K562 (cell line): ENCODE measurements around the gene TNFRSF19. TPM values are rescaled to one million over a fixed set of nuclear protein-coding genes. Genes with fewer than 3 reads are reported as not detected.

Source experiments
- ATAC-seq: fragments of 200-7000 bp; cut with Tn5 transposase; 3 replicates; pipeline ENCODE4 v1.9.1; 2020; ENCODE audit warnings: moderate library complexity
- BruUV-seq: library from RNA; stranded (reverse); fragments of 400-500 nt; replicated peaks from 2 replicates; lab custom pipeline; 2021; lab: Mats Ljungman, UMichigan
- CTCF ChIA-PET: fragments of 300-600 bp; formaldehyde crosslinking; extraction: SDS; loops from one replicate; lab custom pipeline; 2021; ENCODE audit warnings: low intra/inter-chr PET ratio; lab: Yijun Ruan, JAX
- POLR2A ChIA-PET: fragments of 300-600, 350-650 bp; sonication (Branson Sonifier 250); formaldehyde crosslinking; extraction: SDS; loops from one replicate; lab custom pipeline; 2021; ENCODE audit warnings: antibody characterized with exemption, inconsistent platforms; lab: Yijun Ruan, JAX
- DNase-seq, 4 experiments: peaks; one replicate each; pipeline versions ENCODE4 v3.0.0 to v3.0.0-alpha.2; 2011 to 2018; ENCODE audit warnings: low spot score in 3 of 4, mixed read lengths in 3 of 4; ENCODE audit errors: extremely low read depth in 1 of 4
- FAIRE-seq: peaks from 2 replicates; lab custom pipeline; 2011; peaks lifted over from hg19 to GRCh38; lab: Jason Lieb, UNC
- H2AFZ ChIP-seq: 2 replicates; pipeline ENCODE4 v1.6.0; 2011; ENCODE audit warnings: low read depth, low read length, control low read depth, inconsistent platforms
- H3K27ac ChIP-seq: fragments of 200-600 bp; 3 replicates; pipeline ENCODE4 v1.8.0; 2011; ENCODE audit warnings: low read depth, mild to moderate bottlenecking, control low read depth, inconsistent platforms, low read length, moderate library complexity, mixed read lengths; ENCODE audit errors: extremely low read depth
- H3K27me3 ChIP-seq, 2 experiments: fragments of 300-600 bp in 1 of 2; 2 replicates in 1 of 2; 3 replicates in 1 of 2; pipeline versions ENCODE4 v1.6.0 to v1.8.0; 2011; ENCODE audit warnings: inconsistent platforms in 2 of 2, low read length in 2 of 2, mild to moderate bottlenecking in 1 of 2, mixed read lengths in 1 of 2, moderate library complexity in 1 of 2; ENCODE audit not compliant: control insufficient read depth in 2 of 2, insufficient read depth in 2 of 2
- H3K36me3 ChIP-seq: fragments of 300-600 bp; 3 replicates; pipeline ENCODE4 v1.8.0; 2011; ENCODE audit warnings: mild to moderate bottlenecking, low read length, inconsistent platforms; ENCODE audit not compliant: control insufficient read depth, insufficient read depth
- H3K4me1 ChIP-seq, 2 experiments: fragments of 200-600 bp in 1 of 2; replicated peaks in 1 of 2; 2 replicates in 1 of 2; 3 replicates in 1 of 2; pipeline versions ENCODE4 v1.5.1 to v1.8.0; 2011; ENCODE audit warnings: inconsistent platforms in 2 of 2, low read length in 2 of 2, mild to moderate bottlenecking in 1 of 2, mixed read lengths in 1 of 2, moderate library complexity in 1 of 2; ENCODE audit not compliant: control insufficient read depth in 2 of 2, insufficient read depth in 2 of 2
- H3K4me2 ChIP-seq: 2 replicates; pipeline ENCODE4 v1.6.1; 2011; ENCODE audit warnings: low read length, control low read depth, inconsistent platforms, mixed read lengths; ENCODE audit not compliant: insufficient read depth
- H3K4me3 ChIP-seq: fragments of 200-600 bp; sonication (generic), shearing (Covaris generic); 2 replicates; pipeline ENCODE4 v1.5.1; 2016; ENCODE audit warnings: control low read depth, inconsistent platforms
- H3K79me2 ChIP-seq: fragments of 200-600 bp; 3 replicates; pipeline ENCODE4 v1.8.0; 2011; ENCODE audit warnings: low read length, inconsistent platforms; ENCODE audit not compliant: control insufficient read depth, insufficient read depth
- H3K9ac ChIP-seq, 2 experiments: 2 replicates each; pipeline versions ENCODE4 v1.6.0 to v1.6.1; 2011; ENCODE audit warnings: low read depth in 2 of 2, low read length in 2 of 2, control low read depth in 1 of 2, inconsistent platforms in 1 of 2, mild to moderate bottlenecking in 1 of 2, mixed read lengths in 1 of 2; ENCODE audit not compliant: insufficient read depth in 1 of 2
- H3K9me1 ChIP-seq: one replicate; pipeline ENCODE4 v1.6.0; 2011; ENCODE audit warnings: inconsistent platforms, mild to moderate bottlenecking, low read length, moderate library complexity; ENCODE audit not compliant: control insufficient read depth, insufficient read depth
- H3K9me3 ChIP-seq: replicated peaks from 2 replicates; pipeline ENCODE4 v1.5.1; 2011; ENCODE audit warnings: low read depth, low read length, inconsistent platforms; ENCODE audit not compliant: control insufficient read depth, insufficient read depth
- H4K20me1 ChIP-seq: replicated peaks from 2 replicates; pipeline ENCODE4 v1.6.1; 2011; ENCODE audit warnings: low read length, inconsistent platforms, mixed read lengths; ENCODE audit not compliant: control insufficient read depth, insufficient read depth
- FOXJ3 ChIP-seq: sonication (generic); formaldehyde crosslinking; IDR thresholded peaks from 2 replicates; pipeline ENCODE4 v1.4.0; 2020; ENCODE audit warnings: mild to moderate bottlenecking, missing genetic modification reagents
- KLF10 ChIP-seq: fragments of 250-450 bp; sonication (Bioruptor Pico); IDR thresholded peaks from 2 replicates; pipeline ENCODE4 v1.6.1; 2021; ENCODE audit warnings: matching md5 sums
- PTBP1 ChIP-seq: fragments of 200-400 bp; formaldehyde crosslinking; IDR thresholded peaks from 2 replicates; pipeline ENCODE4 v1.6.1; 2017; ENCODE audit warnings: low read depth, low read length
- RAD51 ChIP-seq: fragments of 450-650 bp; IDR thresholded peaks from 2 replicates; pipeline ENCODE4 v1.7.1; 2016; ENCODE audit warnings: low read depth, mild to moderate bottlenecking, borderline replicate concordance
- RBM25 ChIP-seq: fragments of 200-400 bp; formaldehyde crosslinking; IDR thresholded peaks from 2 replicates; pipeline ENCODE4 v1.6.1; 2018; ENCODE audit warnings: low read length, low read depth, moderate library complexity; ENCODE audit not compliant: severe bottlenecking
- ZNF146 ChIP-seq: IDR thresholded peaks from one replicate; pipeline ENCODE4 v1.6.1; 2018; ENCODE audit warnings: missing compliant biosample characterization; ENCODE audit not compliant: unreplicated experiment
- WGBS: fragments of 100-300 bp; shearing (Covaris generic); methylation state at CpG from one replicate; pipeline ENCODE4 v1.1.6; 2016; ENCODE audit warnings: low coverage, mixed read lengths; ENCODE audit not compliant: insufficient coverage; ENCODE audit errors: missing lambda C conversion rate; 5-methylcytosine and 5-hydroxymethylcytosine counted together
- in situ Hi-C: fragments of 300-500 bp; cut with MboI; formaldehyde crosslinking; loops from 4 replicates; pipeline ENCODE4 v1.15.0; 2018; ENCODE audit warnings: inconsistent platforms, mixed read lengths
- intact Hi-C: fragments of 100-400 bp; cut with micrococcal nuclease; formaldehyde crosslinking; loops from 2 replicates; pipeline ENCODE4 v1.14.2; 2022
- polyA plus RNA-seq, 8 experiments: library from polyadenylated mRNA; depleted of rRNA in 4 of 8; stranded (reverse) in 5 of 8; unstranded in 3 of 8; fragments of >200 nt; fragmentation: Nextera tagmentation in 2 of 8; fragmentation: Illumina TruSeq in 1 of 8; extraction: Ambion mirVana in 2 of 8; extraction: Trizol in 1 of 8; gene quantifications; 2 replicates each; pipeline versions ENCODE4 v1.2.1 to v1.2.3, GENCODE V29; 2011 to 2014; ENCODE audit warnings: inconsistent platforms in 1 of 8, missing spikeins in 1 of 8
- total RNA-seq, 7 experiments: library from RNA; depleted of rRNA in 6 of 7; stranded (reverse); fragments of >200 nt in 6 of 7; fragmentation: Illumina TruSeq in 2 of 7; extraction: Trizol in 2 of 7; gene quantifications; 2 replicates each; pipeline versions ENCODE4 v1.2.1 to v1.2.3, GENCODE V29; 2011 to 2021; ENCODE audit warnings: low replicate concordance in 1 of 7
- TF ChIP-seq, protein P1 (sequence below): IDR thresholded peaks from 3 replicates; pipeline ENCODE4 v1.6.1; 2011; ENCODE audit warnings: borderline replicate concordance, mild to moderate bottlenecking; ENCODE audit not compliant: insufficient read length, insufficient read depth

The TNFRSF19 gene
- total and polyA plus RNA-seq, 9 of the 15 experiments (the other 6 are each of a cell fraction or from before 2014, with no cell fraction given): 0.01 to 0.07 TPM; not detected in 7

DNA sequence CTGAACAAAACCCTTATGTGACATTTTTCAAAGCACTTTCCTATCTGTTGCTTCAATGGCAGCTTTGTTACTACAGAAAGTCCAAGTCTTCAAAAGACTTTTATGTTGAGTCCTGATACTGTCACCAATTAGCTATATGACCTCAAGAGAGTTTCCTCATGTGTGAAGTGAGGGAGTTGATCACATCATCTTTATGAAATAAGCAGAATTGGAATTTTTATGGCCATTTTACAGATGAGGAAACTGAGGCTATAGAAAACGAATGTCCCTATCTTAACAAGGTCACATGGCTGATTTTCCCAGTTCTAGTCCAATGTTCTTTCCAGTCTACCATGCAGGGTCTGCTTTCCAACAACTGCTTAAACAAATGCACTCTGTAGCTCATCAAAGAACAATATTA, 2.6 kb downstream of the TNFRSF19 start:
- BruUV-seq: no TSS peak
- H3K36me3 ChIP-seq: no peaks in the 10 kb centered on the region
- no peak for TF ChIP-seq RAD51
- TF ChIP-seq KLF10 (CRISPR knock-in tag): no peak
- TF ChIP-seq FOXJ3 (CRISPR knock-in tag): no peak
- no peak for TF ChIP-seq PTBP1
- no peak for TF ChIP-seq ZNF146
- TF ChIP-seq RBM25: peak; percentile 86
- TF ChIP-seq, protein P1, sequence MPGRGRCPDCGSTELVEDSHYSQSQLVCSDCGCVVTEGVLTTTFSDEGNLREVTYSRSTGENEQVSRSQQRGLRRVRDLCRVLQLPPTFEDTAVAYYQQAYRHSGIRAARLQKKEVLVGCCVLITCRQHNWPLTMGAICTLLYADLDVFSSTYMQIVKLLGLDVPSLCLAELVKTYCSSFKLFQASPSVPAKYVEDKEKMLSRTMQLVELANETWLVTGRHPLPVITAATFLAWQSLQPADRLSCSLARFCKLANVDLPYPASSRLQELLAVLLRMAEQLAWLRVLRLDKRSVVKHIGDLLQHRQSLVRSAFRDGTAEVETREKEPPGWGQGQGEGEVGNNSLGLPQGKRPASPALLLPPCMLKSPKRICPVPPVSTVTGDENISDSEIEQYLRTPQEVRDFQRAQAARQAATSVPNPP: no peak
- in situ Hi-C loops (no loop called here), intact Hi-C loops (no loop called here)
- FAIRE-seq (no peak), ATAC-seq (no peak), DNase-seq (no peak)
- H3K4me1 ChIP-seq: peaks cover 0 to 9% of the 10 kb centered on the region in 2 experiments; a peak in 3 of 5 replicates
- H3K27me3 ChIP-seq: peaks cover 0 to 8% of the 10 kb centered on the region in 2 experiments; a peak in 2 of 5 replicates
- H4K20me1 ChIP-seq: no peaks in the 10 kb centered on the region
- no peaks in the 10 kb centered on the region for H3K9me3 ChIP-seq
- no peaks in the 10 kb centered on the region for H3K9me1 ChIP-seq
- no peak overlapping the region for H3K4me3 ChIP-seq
- no peak overlapping the region for H3K4me2 ChIP-seq
- no peak overlapping the region for H2AFZ ChIP-seq
- WGBS: 0% methylated on average over 1 of the region's 1 CpG
- H3K9ac ChIP-seq: no peak overlapping the region
- CTCF ChIA-PET: no interaction called here
- no peaks in the 10 kb centered on the region for H3K79me2 ChIP-seq
- no peak overlapping the region for H3K27ac ChIP-seq
- POLR2A ChIA-PET: no interaction called here
